Esophagus squamous epithelium (tissue), 5 donors: ENCODE measurements around the gene PITPNM3. TPM values are rescaled to one million over a fixed set of nuclear protein-coding genes. Genes with fewer than 3 reads are reported as not detected.

Experiments
- DNase-seq: peaks from one replicate; lab custom pipeline; 2025; lab: John Stamatoyannopoulos, UW
- H3K27ac ChIP-seq, 4 donors: fragments of 200-600 bp; sonication (generic); one replicate each; pipeline ENCODE4 v1.5.1; 2016 to 2019; ENCODE audit warnings: mild to moderate bottlenecking in 1 of 4
- H3K27me3 ChIP-seq, 4 donors: fragments of 200-600 bp; sonication (generic); 1 replicate in 3 of 4; 2 replicates in 1 of 4; pipeline versions ENCODE4 v1.5.1 to v1.6.0; 2017 to 2021; ENCODE audit warnings: antibody characterized with exemption in 1 of 4
- H3K36me3 ChIP-seq, 3 donors: fragments of 200-600 bp; sonication (generic); one replicate each; pipeline ENCODE4 v1.5.1; 2016 to 2019
- H3K4me1 ChIP-seq, 3 donors: fragments of 200-600 bp; sonication (generic); one replicate each; pipeline ENCODE4 v1.5.1; 2017 to 2019
- H3K4me3 ChIP-seq, 4 donors: fragments of 200-600 bp; sonication (generic); 1 replicate in 3 of 4; 2 replicates in 1 of 4; pipeline ENCODE4 v1.5.1; 2016 to 2019; ENCODE audit warnings: mild to moderate bottlenecking in 2 of 4, moderate library complexity in 1 of 4
- H3K9me3 ChIP-seq, 3 donors: fragments of 200-600 bp; sonication (generic); one replicate each; pipeline ENCODE4 v1.5.1; 2016 to 2019
- CTCF ChIP-seq, 6 experiments: fragments of 450-650 bp in 4 of 6; fragments of 200-600 bp in 2 of 6; sonication (generic) in 2 of 6; IDR thresholded peaks; one replicate each; pipeline ENCODE4 v1.5.1; 2016 to 2019; ENCODE audit warnings: antibody characterized with exemption in 6 of 6, mild to moderate bottlenecking in 4 of 6, moderate library complexity in 4 of 6
- POLR2A ChIP-seq, 4 donors: fragments of 450-650 bp; IDR thresholded peaks; one replicate each; pipeline ENCODE4 v1.6.1; 2017; ENCODE audit warnings: antibody characterized with exemption in 4 of 4, mild to moderate bottlenecking in 4 of 4, moderate library complexity in 3 of 4
- WGBS, 2 donors: methylation state at CpG; one replicate each; pipeline ENCODE4 v1.1.5; 2018; 5-methylcytosine and 5-hydroxymethylcytosine counted together
- intact Hi-C: fragments of 100-400 bp; cut with DNase I; formaldehyde crosslinking; loops from one replicate; pipeline ENCODE4 v1.15.0; 2022
- total RNA-seq, 4 donors: library from RNA; depleted of rRNA; stranded (reverse); fragments of >200 nt; gene quantifications; one replicate each; pipeline ENCODE4 v1.1.0, GENCODE V29; 2016
- donor health status: DM: yes; HTN: yes; CAD: no.

The PITPNM3 gene
- total RNA-seq, 4 donors from 2014 or later: 14.0 to 33.4 (median 21.5) TPM

DNA sequence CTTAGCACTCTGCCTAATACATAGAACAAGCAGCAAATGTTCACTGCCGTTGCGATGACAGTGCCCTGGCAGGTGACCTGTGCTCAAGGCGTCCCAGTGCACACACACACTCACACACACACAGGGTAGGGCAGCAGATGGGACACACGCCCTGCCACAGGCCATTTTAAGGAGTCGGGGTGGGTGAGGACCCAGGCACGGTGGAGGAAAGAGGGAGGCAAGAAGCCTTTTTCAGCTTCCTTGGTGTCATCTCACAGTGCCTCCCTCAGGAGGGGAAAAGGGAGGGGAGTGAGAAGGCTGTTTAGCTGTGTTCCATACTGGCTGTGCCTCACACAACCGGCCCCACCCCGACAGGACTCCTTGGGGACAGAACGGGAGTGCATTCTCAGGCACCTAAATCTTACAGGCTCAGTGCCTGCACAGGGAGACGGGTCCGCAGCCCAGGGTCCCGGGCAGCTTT lies 1.5 kb downstream of the PITPNM3 start:
- 13 to 26% methylated on average over 4 to 6 of the region's 12 CpGs for WGBS, 2 donors
- H3K4me3 ChIP-seq: peak overlapping the region; percentile 60 to 90 (median 86)
- no peaks in the 10 kb centered on the region for H3K9me3 ChIP-seq
- no peak for TF ChIP-seq CTCF (IDR thresholded peaks at IDR 0.05)
- no peak for TF ChIP-seq POLR2A (IDR thresholded peaks at IDR 0.05)
- H3K36me3 ChIP-seq: no peaks in the 10 kb centered on the region
- peak overlapping the region; percentile 87 to 97 (median 94) for H3K27ac ChIP-seq
- intact Hi-C loops: loop anchor here (10.0 kb wide), 1 partner anchor 90 kb away; the partner anchor contains the start of genes KIAA0753 and TXNDC17
- DNase-seq: no peak
- H3K4me1 ChIP-seq: peaks cover 42 to 92% (median 50%) of the 10 kb centered on the region in 3 donors
- peaks cover 0 to 28% (median 0%) of the 10 kb centered on the region in 4 donors for H3K27me3 ChIP-seq

- WGBS, 2 donors: 38 to 64% methylated on average over 4 of the region's 4 CpGs
Measured at GRCh38 chr17:6554342-6554741, 2.0 kb downstream of the PITPNM3 start.

GRCh38 chr17:6551869-6552531 lies 4.4 kb downstream of the PITPNM3 start:
- peak overlapping the region; percentile 91 to 97 (median 94) for H3K27ac ChIP-seq
- TF ChIP-seq POLR2A (IDR thresholded peaks at IDR 0.05): no peak
- TF ChIP-seq CTCF (IDR thresholded peaks at IDR 0.05): no peak
- DNase-seq: no peak
- peak overlapping the region in 3 of 4 donors; percentile 12 to 43 (median 15) for H3K4me3 ChIP-seq
- no peaks in the 10 kb centered on the region for H3K9me3 ChIP-seq
- 22 to 53% methylated on average over 5 to 8 of the region's 11 CpGs for WGBS, 2 donors
- H3K4me1 ChIP-seq: peaks cover 58 to 95% (median 69%) of the 10 kb centered on the region in 3 donors
- no peaks in the 10 kb centered on the region for H3K36me3 ChIP-seq
- H3K27me3 ChIP-seq: peaks cover 0 to 25% (median 0%) of the 10 kb centered on the region in 4 donors
- intact Hi-C loops: loop anchor here (10.0 kb wide), 1 partner anchor 93 kb away; the partner anchor contains the start of genes KIAA0753 and TXNDC17

More at GRCh38 chr17:6554342-6554741, 2.0 kb downstream of the PITPNM3 start:
- Histone ChIP-seq H3K27me3 (peaks cover 0 to 28% (median 0%) of the 10 kb centered on the region in 4 donors), H3K36me3 (no peaks in the 10 kb centered on the region), H3K4me3 (peak overlapping the region; percentile 60 to 90 (median 86)), H3K4me1 (peaks cover 47 to 96% (median 55%) of the 10 kb centered on the region in 3 donors), H3K27ac (peak overlapping the region; percentile 87 to 97 (median 94)), H3K9me3 (no peaks in the 10 kb centered on the region)
- intact Hi-C loops: loop anchor here (10.0 kb wide), 1 partner anchor 90 kb away; the partner anchor contains the start of genes KIAA0753 and TXNDC17
- TF ChIP-seq CTCF (IDR thresholded peaks at IDR 0.05) (no peak), POLR2A (IDR thresholded peaks at IDR 0.05) (no peak)
- DNase-seq: no peak

DNA sequence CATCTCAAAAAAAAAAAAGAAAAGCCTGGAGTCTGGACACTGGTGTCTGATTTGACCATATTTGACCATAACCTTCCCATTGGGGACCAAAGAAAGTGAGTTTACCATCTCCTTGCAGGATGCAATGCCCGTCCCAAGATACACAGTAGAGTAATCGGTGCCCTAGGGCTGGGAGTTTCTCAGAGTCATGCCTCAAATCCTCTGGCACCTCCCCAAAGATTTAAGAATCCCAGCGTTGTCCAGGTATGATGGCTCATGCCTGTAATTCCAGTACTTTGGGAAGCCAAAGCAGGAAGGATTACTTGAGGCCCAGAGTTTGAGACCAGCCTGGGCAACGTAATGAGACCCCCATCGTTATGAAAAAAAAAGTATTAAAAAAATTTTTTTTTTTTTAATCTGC lies 5.0 kb downstream of the PITPNM3 start:
- peaks cover 0 to 20% (median 0%) of the 10 kb centered on the region in 4 donors for H3K27me3 ChIP-seq
- no peak for TF ChIP-seq CTCF (IDR thresholded peaks at IDR 0.05)
- TF ChIP-seq POLR2A (IDR thresholded peaks at IDR 0.05): no peak
- peak overlapping the region; percentile 91 to 97 (median 94) for H3K27ac ChIP-seq
- intact Hi-C loops: loop anchor here (10.0 kb wide), 1 partner anchor 93 kb away; the partner anchor contains the start of genes KIAA0753 and TXNDC17
- no peak overlapping the region for H3K4me3 ChIP-seq
- DNase-seq: no peak
- H3K36me3 ChIP-seq: no peaks in the 10 kb centered on the region
- H3K9me3 ChIP-seq: no peaks in the 10 kb centered on the region
- peaks cover 54 to 97% (median 69%) of the 10 kb centered on the region in 3 donors for H3K4me1 ChIP-seq
- 38 to 44% methylated on average over 5 of the region's 5 CpGs for WGBS, 2 donors
